Measurements from ENCODE around the gene NUP42. TPM values are rescaled to one million over a fixed set of nuclear protein-coding genes. Genes with fewer than 3 reads are reported as not detected.

Gene NUP42
- total RNA-seq, 1 donor from 2014 or later, result 47.3 TPM

DNA sequence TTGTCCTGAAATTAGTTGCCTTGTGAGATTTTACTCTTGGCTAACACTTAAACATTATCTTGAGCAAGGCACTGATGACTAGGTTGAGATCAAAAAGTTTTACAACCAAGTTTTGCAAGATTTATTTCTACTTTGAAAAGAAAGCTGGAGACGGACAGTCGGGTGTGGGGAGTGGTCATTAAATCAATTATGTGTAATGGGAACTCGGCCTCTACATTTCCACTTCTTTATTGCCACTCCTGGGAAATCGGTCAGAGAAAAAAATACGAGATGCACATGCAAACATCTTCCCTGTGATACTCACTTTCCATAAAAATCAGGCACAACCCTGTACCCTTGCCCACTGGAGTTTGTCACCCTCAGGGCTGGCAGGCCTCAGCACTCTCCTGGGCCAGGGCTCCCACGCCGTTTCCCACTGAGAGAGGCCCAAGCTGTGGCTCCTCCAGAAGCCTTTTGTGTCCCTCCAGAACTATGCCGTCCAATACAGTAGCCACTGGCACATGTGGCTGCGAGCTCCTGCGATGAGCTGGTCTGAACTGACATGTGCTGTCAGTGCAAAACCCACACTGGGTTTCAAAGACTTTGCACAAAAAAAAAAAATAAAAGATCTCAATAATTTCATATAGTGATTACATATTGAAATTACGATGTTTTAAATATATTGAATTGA, 57.3 kb downstream of the NUP42 start:
- H3K27ac Mint-ChIP-seq, result no peak overlapping the region
- no peaks in the 10 kb centered on the region for H3K9me3 Mint-ChIP-seq (ENCODE audit: low read depth)
- no peak overlapping the region for H3K4me3 Mint-ChIP-seq (ENCODE audit: low read depth)
- TF ChIP-seq, protein P1, sequence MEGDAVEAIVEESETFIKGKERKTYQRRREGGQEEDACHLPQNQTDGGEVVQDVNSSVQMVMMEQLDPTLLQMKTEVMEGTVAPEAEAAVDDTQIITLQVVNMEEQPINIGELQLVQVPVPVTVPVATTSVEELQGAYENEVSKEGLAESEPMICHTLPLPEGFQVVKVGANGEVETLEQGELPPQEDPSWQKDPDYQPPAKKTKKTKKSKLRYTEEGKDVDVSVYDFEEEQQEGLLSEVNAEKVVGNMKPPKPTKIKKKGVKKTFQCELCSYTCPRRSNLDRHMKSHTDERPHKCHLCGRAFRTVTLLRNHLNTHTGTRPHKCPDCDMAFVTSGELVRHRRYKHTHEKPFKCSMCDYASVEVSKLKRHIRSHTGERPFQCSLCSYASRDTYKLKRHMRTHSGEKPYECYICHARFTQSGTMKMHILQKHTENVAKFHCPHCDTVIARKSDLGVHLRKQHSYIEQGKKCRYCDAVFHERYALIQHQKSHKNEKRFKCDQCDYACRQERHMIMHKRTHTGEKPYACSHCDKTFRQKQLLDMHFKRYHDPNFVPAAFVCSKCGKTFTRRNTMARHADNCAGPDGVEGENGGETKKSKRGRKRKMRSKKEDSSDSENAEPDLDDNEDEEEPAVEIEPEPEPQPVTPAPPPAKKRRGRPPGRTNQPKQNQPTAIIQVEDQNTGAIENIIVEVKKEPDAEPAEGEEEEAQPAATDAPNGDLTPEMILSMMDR (IDR thresholded peaks at IDR 0.05; ENCODE audit: unreplicated experiment), result no peak
- H3K36me3 Mint-ChIP-seq (ENCODE audit: insufficient read depth), result no peaks in the 10 kb centered on the region
- DNase-seq (ENCODE audit: low spot score, unreplicated experiment), result no peak
- H3K4me1 Mint-ChIP-seq (ENCODE audit: low read depth), result no peaks in the 10 kb centered on the region
- peaks cover 6% of the 10 kb centered on the region for H3K27me3 Mint-ChIP-seq

DNA sequence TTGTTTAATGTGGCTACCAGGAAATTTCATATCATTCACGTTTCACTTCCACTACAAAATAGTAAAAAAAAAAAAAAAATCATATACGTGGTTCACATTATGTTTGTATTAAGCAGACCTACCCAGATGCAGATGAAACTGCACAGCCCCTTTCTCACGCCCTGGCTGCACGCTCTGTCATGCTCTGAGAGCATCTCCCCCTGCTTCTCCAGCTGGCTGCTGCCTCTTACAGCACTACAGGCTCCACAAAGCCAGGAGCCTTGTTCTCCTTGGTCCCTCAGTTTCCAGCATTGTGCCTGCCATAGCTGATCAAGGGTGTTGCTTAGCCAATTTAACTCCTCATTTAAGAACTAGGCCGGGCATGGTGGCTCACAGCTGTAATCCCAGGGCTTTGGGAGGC, 57.9 kb downstream of the NUP42 start:
- DNase-seq (ENCODE audit: low spot score, unreplicated experiment), result no peak
- Mint-ChIP-seq H3K27ac (no peak overlapping the region), H3K4me1 (ENCODE audit: low read depth) (no peaks in the 10 kb centered on the region), H3K9me3 (ENCODE audit: low read depth) (no peaks in the 10 kb centered on the region), H3K36me3 (ENCODE audit: insufficient read depth) (no peaks in the 10 kb centered on the region), H3K4me3 (ENCODE audit: low read depth) (no peak overlapping the region), H3K27me3 (peaks cover 7% of the 10 kb centered on the region)
- TF ChIP-seq, protein P1 (IDR thresholded peaks at IDR 0.05; ENCODE audit: unreplicated experiment), result no peak

DNA sequence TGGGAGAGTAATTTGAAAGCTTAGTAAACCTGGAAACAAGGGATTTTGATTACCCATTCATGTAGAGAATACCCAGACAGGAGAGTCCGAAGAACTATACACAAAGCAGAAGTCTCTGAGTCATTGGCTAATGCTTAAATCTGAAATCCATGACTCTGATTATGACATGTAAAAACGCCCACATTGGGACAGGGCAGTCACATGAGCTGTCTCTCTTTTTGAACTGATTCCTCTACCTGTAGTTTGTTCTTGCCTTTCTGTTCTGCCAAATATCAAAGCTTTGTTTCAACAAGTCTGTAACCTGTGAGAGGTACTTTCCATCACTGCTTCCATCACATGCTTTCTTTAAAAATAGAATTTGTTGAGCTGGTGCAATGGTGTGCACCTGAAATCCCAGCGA, 60.5 kb downstream of the NUP42 start:
- DNase-seq (ENCODE audit: low spot score, unreplicated experiment), result no peak
- Mint-ChIP-seq H3K36me3 (ENCODE audit: insufficient read depth) (no peaks in the 10 kb centered on the region), H3K27me3 (peaks cover 21% of the 10 kb centered on the region), H3K4me3 (ENCODE audit: low read depth) (no peak overlapping the region), H3K9me3 (ENCODE audit: low read depth) (no peaks in the 10 kb centered on the region), H3K4me1 (ENCODE audit: low read depth) (no peaks in the 10 kb centered on the region), H3K27ac (no peak overlapping the region)
- TF ChIP-seq, protein P1 (IDR thresholded peaks at IDR 0.05; ENCODE audit: unreplicated experiment), result no peak

DNA sequence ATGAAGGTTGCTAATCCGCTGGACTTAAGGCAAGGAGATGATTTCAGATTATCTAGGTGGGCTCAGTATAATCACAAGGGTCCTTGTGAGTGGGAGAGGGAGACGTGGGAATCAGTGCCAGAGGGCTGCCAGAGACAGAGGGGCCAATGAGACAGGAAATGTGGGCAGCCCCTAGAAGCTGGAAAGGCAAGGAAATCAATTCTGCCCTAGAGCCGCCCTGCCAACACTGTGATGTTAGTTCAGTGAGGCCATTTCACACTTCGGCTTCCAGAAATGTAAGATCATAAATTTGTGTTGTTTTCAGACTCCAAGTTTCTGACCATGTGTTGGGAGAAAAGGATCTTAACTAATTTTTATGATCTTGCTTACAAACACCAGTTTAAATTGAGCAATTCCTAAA, 61.1 kb downstream of the NUP42 start:
- H3K4me1 Mint-ChIP-seq (ENCODE audit: low read depth), result no peaks in the 10 kb centered on the region
- H3K4me3 Mint-ChIP-seq (ENCODE audit: low read depth), result no peak overlapping the region
- no peak for DNase-seq (ENCODE audit: low spot score, unreplicated experiment)
- TF ChIP-seq, protein P1 (IDR thresholded peaks at IDR 0.05; ENCODE audit: unreplicated experiment), result no peak
- peak overlapping the region; percentile 83 for H3K27ac Mint-ChIP-seq
- H3K36me3 Mint-ChIP-seq (ENCODE audit: insufficient read depth), result no peaks in the 10 kb centered on the region
- peaks cover 23% of the 10 kb centered on the region for H3K27me3 Mint-ChIP-seq
- H3K9me3 Mint-ChIP-seq (ENCODE audit: low read depth), result no peaks in the 10 kb centered on the region

DNA sequence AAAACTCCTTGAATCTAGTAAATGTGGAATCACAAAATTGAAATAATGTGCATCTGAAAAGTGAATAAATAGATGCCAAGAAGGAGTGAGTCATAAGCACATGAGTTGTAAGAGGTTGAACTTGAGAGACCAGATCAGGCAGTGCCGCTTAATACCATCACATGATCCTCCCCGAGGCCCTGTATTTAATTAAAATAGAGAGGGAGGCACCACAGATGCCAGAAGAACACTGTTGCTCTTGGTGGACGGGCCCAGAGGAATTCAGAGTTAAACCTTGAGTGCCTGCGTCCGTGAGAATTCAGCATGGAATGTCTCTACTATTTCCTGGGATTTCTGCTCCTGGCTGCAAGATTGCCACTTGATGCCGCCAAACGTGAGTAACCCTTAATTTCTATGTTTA, 64.7 kb downstream of the NUP42 start, which contains the start of gene GPNMB:
TSS of gene GPNMB (plus strand) at position 221 of the 400 bp plus-strand sequence. CDS start at position 304, 83 bp downstream.
- Mint-ChIP-seq H3K4me1 (ENCODE audit: low read depth) (no peaks in the 10 kb centered on the region), H3K27me3 (peaks cover 47% of the 10 kb centered on the region), H3K4me3 (ENCODE audit: low read depth) (peak within 1 kb of the TSS; percentile 48), H3K36me3 (ENCODE audit: insufficient read depth) (no peaks in the 10 kb centered on the region), H3K9me3 (ENCODE audit: low read depth) (peaks cover 4% of the 10 kb centered on the region), H3K27ac (no peak within 1 kb of the TSS)
- TF ChIP-seq, protein P1 (IDR thresholded peaks at IDR 0.05; ENCODE audit: unreplicated experiment), result no peak
- no peak for DNase-seq (ENCODE audit: low spot score, unreplicated experiment)
